ENCODE results near the gene ARHGAP42.

ARHGAP42 gene

GRCh38 chr11:101014600-101015285 is 327.7 kb downstream of the ARHGAP42 start:
- DNase-seq: no peak
- intact Hi-C loops (cut with DNase I; ENCODE audit: low total_unique reads): no loop called here
- no peak for TF ChIP-seq CTCF (IDR thresholded peaks at IDR 0.05)

GRCh38 chr11:101019870-101020269 is 332.8 kb downstream of the ARHGAP42 start:
- Histone ChIP-seq H3K27me3 (no peaks in the 10 kb centered on the region), H3K4me3 (no peak overlapping the region), H3K36me3 (no peaks in the 10 kb centered on the region), H3K9me3 (no peaks in the 10 kb centered on the region), H3K27ac (no peak overlapping the region), H3K4me1 (peaks cover 0 to 4% (median 0%) of the 10 kb centered on the region in 4 donors)
- no peak for TF ChIP-seq CTCF (IDR thresholded peaks at IDR 0.05)
- intact Hi-C loops (cut with DNase I; ENCODE audit: low total_unique reads): no loop called here
- no peak for DNase-seq

More at GRCh38 chr11:101014600-101015285, 327.7 kb downstream of the ARHGAP42 start:
- Histone ChIP-seq H3K4me3 (no peak overlapping the region), H3K9me3 (no peaks in the 10 kb centered on the region), H3K36me3 (no peaks in the 10 kb centered on the region), H3K27ac (no peak overlapping the region), H3K4me1 (peaks cover 0 to 4% (median 0%) of the 10 kb centered on the region in 4 donors), H3K27me3 (no peaks in the 10 kb centered on the region)

- intact Hi-C loops (cut with DNase I; ENCODE audit: low total_unique reads): no loop called here
- no peak overlapping the region for H3K27ac ChIP-seq
- no peaks in the 10 kb centered on the region for H3K36me3 ChIP-seq
- no peak overlapping the region for H3K4me3 ChIP-seq
- no peak for DNase-seq
- H3K27me3 ChIP-seq: no peaks in the 10 kb centered on the region
- no peak for TF ChIP-seq CTCF (IDR thresholded peaks at IDR 0.05)
- H3K4me1 ChIP-seq: peaks cover 0 to under 1% (median 0%) of the 10 kb centered on the region in 4 donors
- no peaks in the 10 kb centered on the region for H3K9me3 ChIP-seq
These were observed 335.2 kb downstream of the ARHGAP42 start for GRCh38 chr11:101022256-101022655.

GRCh38 chr11:101028644-101029043 is 341.6 kb downstream of the ARHGAP42 start:
- Histone ChIP-seq H3K9me3 (no peaks in the 10 kb centered on the region), H3K27me3 (no peaks in the 10 kb centered on the region), H3K36me3 (peaks cover 0 to 2% (median 0%) of the 10 kb centered on the region in 3 donors), H3K4me3 (no peak overlapping the region), H3K4me1 (peaks cover 0 to 7% (median under 1%) of the 10 kb centered on the region in 4 donors), H3K27ac (no peak overlapping the region)
- TF ChIP-seq CTCF (IDR thresholded peaks at IDR 0.05): no peak
- DNase-seq: no peak
- intact Hi-C loops (cut with DNase I; ENCODE audit: low total_unique reads): no loop called here

- Histone ChIP-seq H3K4me1 (peaks cover 0 to 20% (median 6%) of the 10 kb centered on the region in 4 donors), H3K27me3 (no peaks in the 10 kb centered on the region), H3K9me3 (no peaks in the 10 kb centered on the region), H3K27ac (no peak overlapping the region), H3K4me3 (no peak overlapping the region), H3K36me3 (peaks cover 0 to 2% (median 0%) of the 10 kb centered on the region in 3 donors)
- DNase-seq: no peak
- no peak for TF ChIP-seq CTCF (IDR thresholded peaks at IDR 0.05)
- intact Hi-C loops (cut with DNase I; ENCODE audit: low total_unique reads): no loop called here
These were observed 342.9 kb downstream of the ARHGAP42 start for GRCh38 chr11:101030015-101030414.
